GM18870 (cell line): ENCODE results near the gene BARHL1.
"Not testable (repeated sequence)": the region's sequence is repeated elsewhere in the genome, so short reads cannot be mapped to it uniquely, and the experiment has no call there.

Source experiments
- ATAC-seq: cut with Tn5 transposase; IDR thresholded peaks from one replicate; pipeline ENCODE4 v1.9.1; 2021; ENCODE audit warnings: moderate library complexity; ENCODE audit not compliant: unreplicated experiment

Gene BARHL1

GRCh38 chr9:132556235-132556634 is 26.2 kb upstream of the BARHL1 start:
- no peak for ATAC-seq

- no peak for ATAC-seq
Observed at GRCh38 chr9:132556714-132557113, 25.7 kb upstream of the BARHL1 start.

GRCh38 chr9:132557159-132557558 is 25.2 kb upstream of the BARHL1 start:
- no peak for ATAC-seq

GRCh38 chr9:132559711-132560110 is 22.7 kb upstream of the BARHL1 start:
- no peak for ATAC-seq

- no peak for ATAC-seq
Observed at GRCh38 chr9:132560616-132561202, 21.7 kb upstream of the BARHL1 start.

- no peak for ATAC-seq
Observed at GRCh38 chr9:132562306-132562573, 20.2 kb upstream of the BARHL1 start.

GRCh38 chr9:132564526-132564925 is 17.9 kb upstream of the BARHL1 start:
- ATAC-seq: no peak

- ATAC-seq: not testable (repeated sequence)
Observed at GRCh38 chr9:132568787-132569186, 13.6 kb upstream of the BARHL1 start.

GRCh38 chr9:132571806-132572600 is 10.4 kb upstream of the BARHL1 start:
- no peak for ATAC-seq

- no peak for ATAC-seq
Observed at GRCh38 chr9:132572921-132573320, 9.5 kb upstream of the BARHL1 start.

- no peak for ATAC-seq
Observed at GRCh38 chr9:132575005-132575609, 7.3 kb upstream of the BARHL1 start.

- no peak for ATAC-seq
Observed at GRCh38 chr9:132575811-132576210, 6.6 kb upstream of the BARHL1 start.

GRCh38 chr9:132577119-132577518 is 5.3 kb upstream of the BARHL1 start:
- ATAC-seq: no peak

- no peak for ATAC-seq
Observed at GRCh38 chr9:132578367-132578932, 4.0 kb upstream of the BARHL1 start.

GRCh38 chr9:132579427-132579798 is 3.0 kb upstream of the BARHL1 start:
- no peak for ATAC-seq

- no peak for ATAC-seq
Observed at GRCh38 chr9:132582786-132583583, 579 bp downstream of the BARHL1 start.

- ATAC-seq: no peak
Observed at GRCh38 chr9:132583584-132584304, 1.3 kb downstream of the BARHL1 start.

GRCh38 chr9:132584601-132585560 is 2.5 kb downstream of the BARHL1 start:
- ATAC-seq: no peak

GRCh38 chr9:132585954-132586829 is 3.8 kb downstream of the BARHL1 start:
- ATAC-seq: no peak
